C1 segment of cervical spinal cord (tissue), 14 donors: ENCODE results near the gene GPR42.
"Not testable (repeated sequence)": the region's sequence is repeated elsewhere in the genome, so short reads cannot be mapped to it uniquely, and the experiment has no call there.

Experiments used
- DNase-seq, 14 donors: peaks; one replicate each; lab custom pipeline; 2025; lab: John Stamatoyannopoulos, UW

GPR42 gene

GRCh38 chr19:35346193-35347052, 24.4 kb upstream of the GPR42 start:
- peak in 2 of 14 donors; percentile 19 to 21 for DNase-seq

- peak in 5 of 14 donors; percentile 11 to 43 (median 12) for DNase-seq
These were observed 23.5 kb upstream of the GPR42 start, which contains the start of gene FFAR1 for GRCh38 chr19:35347171-35347929. TSS of gene FFAR1 (plus strand) at chr19:35347902. CDS start at chr19:35351552, 3,650 bp downstream.

GRCh38 chr19:35347930-35348298, 23.0 kb upstream of the GPR42 start:
- no peak for DNase-seq

- no peak for DNase-seq
These were observed 21.8 kb upstream of the GPR42 start for GRCh38 chr19:35348911-35349611.

- no peak for DNase-seq
These were observed 21.0 kb upstream of the GPR42 start for GRCh38 chr19:35349614-35350521.

- DNase-seq: no peak
These were observed 20.3 kb upstream of the GPR42 start for GRCh38 chr19:35350591-35350990.

GRCh38 chr19:35351411-35352176, 19.3 kb upstream of the GPR42 start:
- DNase-seq: no peak

- no peak for DNase-seq
These were observed 18.8 kb upstream of the GPR42 start for GRCh38 chr19:35352177-35352447.

GRCh38 chr19:35352448-35353304, 18.2 kb upstream of the GPR42 start:
- DNase-seq: peak in 11 of 14 donors; percentile 3 to 66 (median 42)

- no peak for DNase-seq
These were observed 17.2 kb upstream of the GPR42 start for GRCh38 chr19:35353635-35354034.

GRCh38 chr19:35354898-35355297, 16.0 kb upstream of the GPR42 start:
- no peak for DNase-seq

- no peak for DNase-seq
These were observed 14.9 kb upstream of the GPR42 start for GRCh38 chr19:35355791-35356460.

- DNase-seq: peak in 4 of 14 donors; percentile 1 to 22 (median 20)
These were observed 12.8 kb upstream of the GPR42 start, which contains the start of gene FFAR3 for GRCh38 chr19:35357867-35358573. TSS of gene FFAR3 (plus strand) at chr19:35358460. CDS start at chr19:35358891, 431 bp downstream.

GRCh38 chr19:35358834-35359233, 12.0 kb upstream of the GPR42 start:
- not testable (repeated sequence) for DNase-seq

- DNase-seq: not testable (repeated sequence)
These were observed 11.5 kb upstream of the GPR42 start for GRCh38 chr19:35359395-35359794.

GRCh38 chr19:35360081-35360480, 10.8 kb upstream of the GPR42 start:
- not testable (repeated sequence) for DNase-seq

- no peak for DNase-seq
These were observed 9.9 kb upstream of the GPR42 start for GRCh38 chr19:35360880-35361420.
